HuH-7 (cell line): ENCODE data around the gene HHIP.

ENCODE experiments used
- DNase-seq: peaks from one replicate; pipeline ENCODE4 v3.0.0; 2011; ENCODE audit warnings: low spot score

The HHIP gene

GRCh38 chr4:144655491-144655890 lies 9.5 kb downstream of the HHIP start:
- no peak for DNase-seq

- DNase-seq, result no peak
Observed at GRCh38 chr4:144656850-144657249, 10.9 kb downstream of the HHIP start.

GRCh38 chr4:144658015-144658567 lies 12.1 kb downstream of the HHIP start:
- no peak for DNase-seq

- DNase-seq, result no peak
Observed at GRCh38 chr4:144658903-144659302, 12.9 kb downstream of the HHIP start.

GRCh38 chr4:144659447-144659846 lies 13.5 kb downstream of the HHIP start:
- no peak for DNase-seq

GRCh38 chr4:144663834-144664475 lies 18.0 kb downstream of the HHIP start:
- no peak for DNase-seq

GRCh38 chr4:144666539-144667175 lies 20.7 kb downstream of the HHIP start:
- DNase-seq, result no peak

GRCh38 chr4:144667500-144667899 lies 21.5 kb downstream of the HHIP start:
- no peak for DNase-seq

- no peak for DNase-seq
Observed at GRCh38 chr4:144670776-144671175, 24.8 kb downstream of the HHIP start.

- no peak for DNase-seq
Observed at GRCh38 chr4:144674711-144675110, 28.8 kb downstream of the HHIP start.

GRCh38 chr4:144681806-144682205 lies 35.9 kb downstream of the HHIP start:
- DNase-seq, result no peak

GRCh38 chr4:144683516-144683915 lies 37.6 kb downstream of the HHIP start:
- no peak for DNase-seq

GRCh38 chr4:144685911-144686310 lies 40.0 kb downstream of the HHIP start:
- no peak for DNase-seq

- DNase-seq, result no peak
Observed at GRCh38 chr4:144686921-144687320, 41.0 kb downstream of the HHIP start.

GRCh38 chr4:144687466-144687865 lies 41.5 kb downstream of the HHIP start:
- DNase-seq, result no peak

- DNase-seq, result no peak
Observed at GRCh38 chr4:144688035-144688569, 42.1 kb downstream of the HHIP start.

- DNase-seq, result no peak
Observed at GRCh38 chr4:144689125-144689524, 43.2 kb downstream of the HHIP start.

GRCh38 chr4:144695721-144696120 lies 49.8 kb downstream of the HHIP start:
- DNase-seq, result no peak

GRCh38 chr4:144696376-144696775 lies 50.4 kb downstream of the HHIP start:
- DNase-seq, result no peak

- no peak for DNase-seq
Observed at GRCh38 chr4:144699565-144699964, 53.6 kb downstream of the HHIP start.

- DNase-seq, result no peak
Observed at GRCh38 chr4:144701683-144702233, 55.8 kb downstream of the HHIP start.

GRCh38 chr4:144703494-144703893 lies 57.5 kb downstream of the HHIP start:
- no peak for DNase-seq
